IMR-90 (cell line): Measurements from ENCODE around the gene RAI14. TPM values are rescaled to one million over a fixed set of nuclear protein-coding genes. Genes with fewer than 3 reads are reported as not detected.
"Not testable (repeated sequence)": the region's sequence is repeated elsewhere in the genome, so short reads cannot be mapped to it uniquely, and the experiment has no call there.

Experiments used
- ATAC-seq: fragments of 200-7000 bp; cut with Tn5 transposase; 2 replicates; pipeline ENCODE4 v1.9.1; 2020; ENCODE audit warnings: low read depth, mild to moderate bottlenecking, moderate library complexity
- BruUV-seq: library from RNA; stranded (reverse); fragments of 400-500 nt; replicated peaks from 2 replicates; lab custom pipeline; 2021; lab: Mats Ljungman, UMichigan
- CTCF ChIA-PET: fragments of 300-600 bp; formaldehyde crosslinking; extraction: SDS; loops from one replicate; lab custom pipeline; 2021; ENCODE audit warnings: antibody characterized with exemption; lab: Yijun Ruan, JAX
- POLR2A ChIA-PET: fragments of 300-600 bp; sonication (Branson Sonifier 250); formaldehyde crosslinking; loops from one replicate; lab custom pipeline; 2022; ENCODE audit warnings: antibody characterized with exemption; ENCODE audit not compliant: unreplicated experiment; lab: Charles Lee
- DNase-seq: peaks from one replicate; pipeline ENCODE4 v3.0.0; 2013
- H2AFZ ChIP-seq: replicated peaks from 2 replicates; pipeline ENCODE3; 2013; ENCODE audit warnings: low read length, mild to moderate bottlenecking; ENCODE audit not compliant: poor library complexity
- H2AK5ac ChIP-seq: 2 replicates; pipeline ENCODE4 v1.6.1; 2013; ENCODE audit warnings: low read depth, low read length, inconsistent platforms
- H2AK9ac ChIP-seq: replicated peaks from 2 replicates; pipeline ENCODE3; 2013; ENCODE audit warnings: mild to moderate bottlenecking, low read depth, low read length, moderate library complexity; ENCODE audit not compliant: poor library complexity
- H2BK120ac ChIP-seq: 2 replicates; pipeline ENCODE4 v1.6.1; 2013; ENCODE audit warnings: low read depth, low read length, inconsistent platforms
- H2BK15ac ChIP-seq: 3 replicates; pipeline ENCODE4 v1.6.1; 2013; ENCODE audit warnings: low read depth, low read length, inconsistent platforms
- H2BK20ac ChIP-seq: 2 replicates; pipeline ENCODE4 v1.6.1; 2013; ENCODE audit warnings: low read depth, mild to moderate bottlenecking, inconsistent platforms, low read length, moderate library complexity
- H2BK5ac ChIP-seq: 2 replicates; pipeline ENCODE4 v1.6.1; 2013; ENCODE audit warnings: mild to moderate bottlenecking, low read depth, low read length, inconsistent platforms; ENCODE audit not compliant: poor library complexity, severe bottlenecking
- H3K14ac ChIP-seq: replicated peaks from 2 replicates; pipeline ENCODE4 v1.6.1; 2013; ENCODE audit warnings: low read depth, low read length, inconsistent platforms
- H3K18ac ChIP-seq: 2 replicates; pipeline ENCODE4 v1.6.1; 2013; ENCODE audit warnings: low read depth, low read length, control low read depth
- H3K23ac ChIP-seq: 2 replicates; pipeline ENCODE4 v1.6.1; 2013; ENCODE audit warnings: low read depth, low read length, inconsistent platforms
- H3K27ac ChIP-seq: 2 replicates; pipeline ENCODE4 v1.5.1; 2013; ENCODE audit warnings: mild to moderate bottlenecking, control low read depth, low read length; ENCODE audit not compliant: insufficient read depth
- H3K27me3 ChIP-seq: 2 replicates; pipeline ENCODE4 v1.6.1; 2013; ENCODE audit warnings: low read length; ENCODE audit not compliant: control insufficient read depth, insufficient read depth
- H3K36me3 ChIP-seq: 2 replicates; pipeline ENCODE4 v1.6.1; 2013; ENCODE audit warnings: low read length, mixed read lengths; ENCODE audit not compliant: control insufficient read depth, insufficient read depth
- H3K4ac ChIP-seq: 2 replicates; pipeline ENCODE4 v1.6.1; 2013; ENCODE audit warnings: low read depth, low read length, inconsistent platforms
- H3K4me1 ChIP-seq: 2 replicates; pipeline ENCODE4 v1.6.1; 2013; ENCODE audit warnings: low read length, mixed read lengths; ENCODE audit not compliant: control insufficient read depth, insufficient read depth
- H3K4me2 ChIP-seq: 2 replicates; pipeline ENCODE4 v1.6.1; 2013; ENCODE audit warnings: low read depth, mild to moderate bottlenecking, control low read depth, low read length, moderate library complexity
- H3K4me3 ChIP-seq: 2 replicates; pipeline ENCODE4 v1.5.1; 2013; ENCODE audit warnings: low read depth, mild to moderate bottlenecking, control low read depth, low read length, moderate library complexity; ENCODE audit not compliant: insufficient read depth
- H3K56ac ChIP-seq: 2 replicates; pipeline ENCODE4 v1.6.1; 2013; ENCODE audit warnings: low read length, inconsistent platforms; ENCODE audit not compliant: insufficient read depth; ENCODE audit errors: extremely low read depth
- H3K79me1 ChIP-seq, 2 experiments: 2 replicates each; pipeline ENCODE4 v1.6.1; 2013; ENCODE audit warnings: low read length in 2 of 2, inconsistent platforms in 1 of 2, low read depth in 1 of 2
- H3K9ac ChIP-seq: 2 replicates; pipeline ENCODE4 v1.6.1; 2013; ENCODE audit warnings: low read depth, low read length, control low read depth
- H3K9me1 ChIP-seq: 2 replicates; pipeline ENCODE4 v1.6.1; 2013; ENCODE audit warnings: low read length, inconsistent platforms; ENCODE audit not compliant: insufficient read depth
- H3K9me3 ChIP-seq: 2 replicates; pipeline ENCODE4 v1.6.1; 2013; ENCODE audit warnings: low read length; ENCODE audit not compliant: control insufficient read depth, insufficient read depth
- H4K20me1 ChIP-seq: 2 replicates; pipeline ENCODE4 v1.6.1; 2013; ENCODE audit warnings: low read length, inconsistent platforms; ENCODE audit not compliant: insufficient read depth
- H4K5ac ChIP-seq: 2 replicates; pipeline ENCODE4 v1.6.1; 2013; ENCODE audit warnings: mild to moderate bottlenecking, low read depth, low read length, control low read depth
- H4K8ac ChIP-seq, 2 experiments: 2 replicates each; pipeline ENCODE4 v1.6.1; 2013; ENCODE audit warnings: low read depth in 2 of 2, low read length in 2 of 2, control low read depth in 1 of 2, inconsistent platforms in 1 of 2
- H4K91ac ChIP-seq: 2 replicates; pipeline ENCODE4 v1.6.1; 2013; ENCODE audit warnings: low read depth, low read length, inconsistent platforms; ENCODE audit not compliant: insufficient read depth
- CEBPB ChIP-seq: IDR thresholded peaks from 2 replicates; pipeline ENCODE4 v1.6.1; 2012; ENCODE audit warnings: low read depth, low read length, improper control_type of control experiment
- WGBS, 2 experiments: methylation state at CpG; one replicate each; pipeline versions ENCODE4 v1.1.5 to v1.1.7; 2013; ENCODE audit warnings: missing lambda C conversion rate in 2 of 2; ENCODE audit not compliant: insufficient read length in 1 of 2; ENCODE audit errors: extremely low coverage in 2 of 2; 5-methylcytosine and 5-hydroxymethylcytosine counted together
- dilution Hi-C: fragments of 300-500 bp; cut with HindIII; formaldehyde crosslinking; loops from one replicate; pipeline ENCODE4 v1.14.3; 2018; ENCODE audit warnings: low sequenced_read_pairs; ENCODE audit not compliant: unreplicated experiment
- in situ Hi-C: fragments of 300-500 bp; cut with MboI; formaldehyde crosslinking; loops from 3 replicates; pipeline ENCODE4 v1.14.3; 2019; ENCODE audit warnings: low sequenced_read_pairs, inconsistent platforms, mixed read lengths
- intact Hi-C: fragments of 100-400 bp; cut with micrococcal nuclease; formaldehyde crosslinking; loops from 2 replicates; pipeline ENCODE4 v1.10.0; 2022
- polyA plus RNA-seq, 3 experiments: library from polyadenylated mRNA; depleted of rRNA; stranded (reverse); fragments of >200 nt; gene quantifications; 2 replicates each; pipeline ENCODE4 v1.2.3, GENCODE V29; 2012; ENCODE audit warnings: low replicate concordance in 1 of 3
- total RNA-seq: library from RNA; depleted of rRNA; stranded (reverse); fragments of >200 nt; gene quantifications from 2 replicates; pipeline ENCODE4 v1.2.3, GENCODE V29; 2012

Gene RAI14
- total and polyA plus RNA-seq, 2 of the 4 experiments (the other 2 are of a cell fraction) = 221 to 267 TPM

DNA sequence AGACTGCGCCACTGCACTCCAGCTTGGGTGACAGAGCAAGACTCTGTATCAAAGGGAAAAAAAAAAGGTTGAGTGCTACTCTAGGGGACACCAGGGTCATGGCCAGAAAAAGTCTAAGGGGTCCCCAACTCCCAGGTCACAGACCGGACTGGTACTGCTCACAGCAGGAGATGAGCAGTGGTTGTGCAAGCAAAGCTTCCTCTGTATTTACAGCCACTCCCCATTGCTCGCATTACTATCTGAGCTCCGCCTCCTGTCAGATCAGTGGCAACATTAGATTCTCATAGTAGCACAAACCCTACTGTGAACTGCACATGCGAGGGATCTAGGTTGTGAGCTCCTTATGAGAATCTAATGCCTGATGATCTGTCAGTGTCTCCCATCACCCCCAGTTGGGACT, 103.1 kb downstream of the RAI14 start:
- H3K18ac ChIP-seq, H4K5ac ChIP-seq, H2AK9ac ChIP-seq, H2AFZ ChIP-seq, H2BK15ac ChIP-seq, dilution Hi-C loops, H3K14ac ChIP-seq, intact Hi-C loops, H3K4me3 ChIP-seq, H3K9ac ChIP-seq, H4K8ac ChIP-seq, H3K27ac ChIP-seq, H2BK120ac ChIP-seq, H3K23ac ChIP-seq, H3K56ac ChIP-seq, DNase-seq, H3K9me3 ChIP-seq, H2BK20ac ChIP-seq, H2AK5ac ChIP-seq, H3K4ac ChIP-seq, ATAC-seq, BruUV-seq, POLR2A ChIA-PET, H3K27me3 ChIP-seq, in situ Hi-C loops, H3K4me2 ChIP-seq, H4K91ac ChIP-seq, H2BK5ac ChIP-seq: not testable (repeated sequence)
- H3K4me1 ChIP-seq = peaks cover 23% of the 10 kb centered on the region
- TF ChIP-seq CEBPB = 0 out of 2 replicates have a peak, but pooled peaks have one; percentile 5
- peaks cover 47 to 94% of the 10 kb centered on the region in 2 experiments for H3K79me1 ChIP-seq
- WGBS, 2 experiments = 96% methylated on average over 5 of the region's 5 CpGs; no CpG with 5 or more reads in 1 of the 2 experiments
- CTCF ChIA-PET = interaction anchor here (0.6 kb wide), 1 partner anchor 184 kb away, joined by 4 read pairs; no protein-coding TSS in a partner anchor
- H4K20me1 ChIP-seq = peaks cover 96% of the 10 kb centered on the region
- H3K36me3 ChIP-seq = peaks cover 40% of the 10 kb centered on the region
- peaks cover 32% of the 10 kb centered on the region for H3K9me1 ChIP-seq
